Measurements from ENCODE around the gene FAM174C. TPM values are rescaled to one million over a fixed set of nuclear protein-coding genes. Genes with fewer than 3 reads are reported as not detected.

FAM174C gene
- total RNA-seq, 1 donor from 2014 or later: 57.6 TPM

DNA sequence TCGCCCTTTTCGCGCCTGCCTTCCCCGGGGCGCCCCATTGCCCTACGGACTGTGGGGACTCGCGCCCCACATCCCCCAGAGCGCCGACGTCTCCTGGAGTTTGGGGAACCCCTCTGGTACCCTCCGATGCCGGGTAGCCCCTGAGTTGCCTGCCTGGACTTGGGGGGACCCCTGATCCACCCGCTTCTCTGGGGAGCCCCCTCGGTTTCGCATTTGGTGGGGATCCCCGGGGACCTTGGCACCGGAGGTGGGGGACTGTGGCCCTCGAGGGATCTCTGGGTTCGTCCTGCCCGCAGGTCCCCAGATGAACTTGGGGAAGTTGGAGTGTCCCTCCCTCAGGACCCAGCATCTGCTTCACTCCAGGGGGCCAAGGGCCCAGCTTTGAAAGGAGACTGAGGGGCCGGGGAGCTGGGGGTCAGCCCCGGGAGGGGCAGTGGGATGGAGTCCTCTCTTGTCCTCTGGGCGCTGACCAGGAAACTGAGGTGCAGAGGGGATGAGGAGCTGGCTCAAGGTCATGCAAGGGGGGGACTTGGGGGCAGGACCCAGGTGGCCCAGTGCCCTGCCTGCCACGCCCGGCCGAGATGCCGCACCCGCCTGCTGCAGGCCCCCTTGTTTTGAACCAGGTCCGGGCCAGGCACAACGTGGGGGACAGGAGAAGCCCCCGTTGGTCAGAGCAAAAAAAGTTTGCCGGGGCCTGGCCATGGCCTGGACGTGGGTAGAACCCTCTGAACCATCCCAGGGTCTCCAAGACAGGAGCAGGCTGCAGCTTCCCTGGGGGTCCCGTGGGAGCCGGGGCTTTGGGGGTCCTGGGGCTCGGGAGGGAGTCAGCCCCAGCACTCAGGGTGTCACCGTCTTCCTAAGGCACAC is 11.4 kb downstream of the FAM174C start:
- no peak for DNase-seq (ENCODE audit: low spot score)

DNA sequence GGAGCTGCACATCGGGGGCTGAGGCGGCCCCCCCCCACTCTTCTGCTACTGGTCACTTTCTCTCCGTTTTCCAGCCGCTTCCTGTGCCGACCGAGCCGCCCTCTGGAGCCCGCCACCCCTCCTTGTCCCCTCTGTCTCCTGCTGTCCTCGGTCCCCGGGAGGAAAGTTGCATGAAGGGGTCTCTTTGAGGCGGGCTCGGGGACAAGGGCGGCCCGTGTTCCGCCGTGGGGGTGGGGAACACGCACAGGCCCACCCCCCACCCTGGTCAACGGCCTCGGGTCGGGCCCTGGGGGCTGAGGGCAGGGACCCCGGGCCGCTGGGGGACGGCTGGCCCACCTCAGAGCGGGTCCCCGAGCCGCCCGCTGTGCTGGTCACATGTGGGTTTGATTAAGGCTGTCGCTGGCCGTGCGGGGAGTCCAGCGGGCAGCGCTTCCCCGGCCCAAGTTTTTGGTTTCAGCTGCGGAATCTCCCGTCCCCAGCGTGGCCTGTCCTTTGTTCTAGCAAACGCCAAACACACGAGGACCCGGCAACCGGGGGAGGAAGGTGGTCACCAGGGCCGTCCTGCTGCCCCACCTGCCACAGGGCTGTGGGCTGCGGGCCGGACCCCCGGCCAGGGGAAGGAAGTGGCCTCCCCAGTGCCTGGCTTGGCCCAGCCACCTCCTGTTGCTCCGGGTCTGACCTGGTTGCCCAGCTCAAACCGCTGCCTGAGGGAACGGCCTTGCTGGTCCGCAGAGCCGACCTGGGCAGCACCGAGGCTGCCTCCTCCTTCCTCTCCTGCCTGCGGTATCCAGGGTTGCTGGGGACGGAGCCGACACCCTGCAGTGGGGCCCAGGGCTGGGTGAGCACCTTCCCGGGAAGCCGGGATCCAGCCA is 12.3 kb downstream of the FAM174C start:
- DNase-seq (ENCODE audit: low spot score): no peak

DNA sequence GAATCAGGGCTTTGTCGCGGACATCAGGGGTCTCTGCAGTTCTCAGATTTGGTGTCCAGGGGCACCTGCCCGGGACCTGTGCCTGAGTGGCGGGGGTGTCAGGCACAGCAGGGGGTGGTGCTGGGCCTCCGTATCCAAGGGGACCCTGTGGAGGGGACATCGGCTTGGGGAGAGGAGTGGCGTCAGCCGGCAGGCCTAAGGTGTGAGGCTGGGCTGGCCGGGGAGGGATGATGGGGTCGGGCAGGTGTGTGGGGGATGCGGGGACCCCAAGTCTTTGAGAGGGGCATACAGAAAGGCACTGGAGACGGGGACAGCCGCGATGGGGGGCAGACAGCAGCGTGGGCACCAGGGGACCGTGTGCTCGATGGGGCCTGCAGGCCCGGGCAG is 12.9 kb downstream of the FAM174C start:
- no peak for DNase-seq (ENCODE audit: low spot score)

DNA sequence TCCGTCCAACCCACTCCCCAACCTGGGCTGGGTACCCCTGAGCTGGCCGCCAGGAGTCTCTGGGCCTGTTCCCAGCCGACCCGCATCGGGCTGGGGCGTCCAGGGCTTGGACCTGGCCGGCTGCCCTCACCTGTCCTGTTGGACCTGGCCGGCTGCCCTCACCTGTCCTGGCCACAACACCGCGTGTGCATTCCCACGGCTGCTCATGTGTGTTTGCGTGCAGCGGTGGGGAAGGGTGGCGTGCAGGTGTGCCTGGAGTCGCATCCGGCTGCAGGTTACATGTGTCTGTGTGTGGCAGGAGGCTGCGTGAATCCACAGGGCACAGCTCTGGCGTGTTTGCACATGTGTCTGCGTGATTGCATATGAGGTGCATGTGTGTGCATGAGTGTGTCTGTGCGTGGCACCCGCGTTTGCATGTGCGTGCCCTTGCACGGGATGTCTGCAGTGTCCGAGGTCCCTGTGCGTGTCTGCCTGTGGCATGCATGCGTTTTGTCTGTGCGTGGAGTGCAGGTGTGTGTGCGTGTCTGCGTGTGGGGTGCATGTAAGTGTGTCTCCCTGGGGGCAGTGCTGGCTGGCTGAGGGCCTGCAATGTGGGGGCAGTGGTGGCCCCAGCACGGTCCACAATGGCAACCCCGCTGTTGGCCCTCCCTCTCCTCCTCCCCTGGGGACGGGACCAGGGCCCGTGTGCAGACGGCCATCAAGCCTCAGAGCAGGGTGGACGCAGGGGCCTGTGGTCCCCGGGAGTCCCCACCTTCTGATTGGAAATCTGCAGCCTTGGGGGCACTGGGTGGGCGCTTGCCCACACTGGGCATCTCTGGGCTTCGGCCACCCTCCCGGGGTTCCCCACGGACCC is 13.7 kb downstream of the FAM174C start:
- no peak for DNase-seq (ENCODE audit: low spot score)

DNA sequence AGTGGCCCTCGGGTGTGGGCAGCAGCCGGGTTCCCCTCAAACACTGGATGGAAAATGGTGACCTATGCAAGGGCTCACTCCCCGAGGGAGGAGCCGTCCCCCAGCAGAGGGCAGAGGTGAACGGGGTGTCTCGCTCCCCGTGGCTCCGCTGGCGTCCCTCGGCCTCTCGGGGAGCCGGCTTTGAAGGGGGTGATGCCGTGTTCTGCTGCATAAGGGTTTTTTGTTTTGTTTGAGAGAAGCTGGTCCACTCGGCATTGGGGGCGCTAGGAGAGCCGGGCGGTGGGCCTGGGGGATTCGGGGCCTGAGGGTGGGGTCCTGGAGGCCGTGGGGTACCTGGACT is 14.3 kb downstream of the FAM174C start:
- no peak for DNase-seq (ENCODE audit: low spot score)

DNA sequence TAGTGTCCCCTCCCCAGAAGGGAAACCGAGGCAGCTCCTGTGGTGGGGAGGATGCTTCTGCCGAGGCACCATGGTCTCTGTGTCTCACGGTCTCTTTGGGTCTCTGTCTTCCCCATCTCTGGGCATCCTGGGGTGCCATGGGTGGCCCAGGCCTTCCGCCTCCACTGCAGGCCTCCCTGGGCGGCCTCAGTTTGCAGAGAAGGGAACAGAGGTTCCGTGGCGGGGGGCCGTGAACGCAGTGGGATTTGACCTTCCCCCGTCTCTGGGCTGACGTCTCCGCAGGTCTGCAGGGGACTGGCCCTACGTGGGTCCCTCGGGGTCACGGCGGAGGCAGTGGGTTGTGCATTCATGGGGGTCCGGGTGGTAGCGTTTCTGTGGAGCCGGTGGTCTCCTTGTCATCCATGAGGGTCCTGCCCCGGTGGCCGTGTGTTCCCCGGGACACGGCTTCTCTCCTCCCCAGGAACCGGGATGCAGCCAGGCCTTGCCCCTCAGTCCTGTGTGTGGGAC is 14.9 kb downstream of the FAM174C start:
- no peak for DNase-seq (ENCODE audit: low spot score)

DNA sequence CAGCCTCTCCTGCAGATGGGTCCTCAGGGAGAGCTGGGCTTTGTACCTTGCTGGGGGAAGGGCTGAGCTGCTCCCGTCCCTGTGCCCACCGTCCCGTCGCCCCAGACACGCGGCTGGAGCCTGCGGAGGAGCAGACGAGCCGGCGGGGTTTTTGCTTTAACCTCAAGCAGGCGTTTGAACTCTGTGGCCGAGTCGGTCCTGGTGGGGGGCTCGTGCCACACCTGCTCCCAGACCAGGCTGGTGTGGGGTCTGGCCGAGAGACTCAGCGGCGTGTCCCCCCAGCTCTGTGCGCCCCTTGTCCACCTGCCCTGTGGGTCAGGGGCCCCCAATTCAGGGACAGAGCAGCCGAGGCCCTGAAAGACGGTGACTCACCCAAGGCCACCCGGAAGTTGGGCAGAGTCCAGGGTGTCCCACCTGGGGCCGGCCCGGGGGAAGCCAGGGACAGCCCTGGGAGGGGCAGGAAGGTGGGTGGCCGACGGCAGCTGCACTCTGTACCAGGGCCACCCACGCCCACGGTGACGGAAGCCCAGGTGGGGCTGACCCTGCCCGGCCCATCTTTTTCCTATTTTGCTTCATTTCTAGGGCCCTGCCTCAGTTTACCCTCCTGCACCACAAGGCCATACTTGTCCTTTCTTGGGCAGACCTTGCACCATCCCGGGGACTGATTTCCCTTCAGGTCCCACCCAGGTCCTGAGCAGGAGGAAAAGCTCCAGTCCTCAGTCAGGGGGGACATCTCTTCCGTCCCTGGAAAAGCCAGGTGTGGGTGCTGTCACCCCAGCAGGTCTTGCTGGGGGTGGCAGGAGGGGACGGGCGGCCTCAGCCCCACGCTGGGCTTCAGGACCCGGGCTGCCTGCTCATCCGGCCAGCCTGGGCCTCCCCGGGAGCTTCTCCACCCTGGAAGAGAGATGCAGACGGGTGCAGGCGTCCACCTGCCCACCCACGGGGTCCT is 15.6 kb downstream of the FAM174C start:
- DNase-seq (ENCODE audit: low spot score): no peak

DNA sequence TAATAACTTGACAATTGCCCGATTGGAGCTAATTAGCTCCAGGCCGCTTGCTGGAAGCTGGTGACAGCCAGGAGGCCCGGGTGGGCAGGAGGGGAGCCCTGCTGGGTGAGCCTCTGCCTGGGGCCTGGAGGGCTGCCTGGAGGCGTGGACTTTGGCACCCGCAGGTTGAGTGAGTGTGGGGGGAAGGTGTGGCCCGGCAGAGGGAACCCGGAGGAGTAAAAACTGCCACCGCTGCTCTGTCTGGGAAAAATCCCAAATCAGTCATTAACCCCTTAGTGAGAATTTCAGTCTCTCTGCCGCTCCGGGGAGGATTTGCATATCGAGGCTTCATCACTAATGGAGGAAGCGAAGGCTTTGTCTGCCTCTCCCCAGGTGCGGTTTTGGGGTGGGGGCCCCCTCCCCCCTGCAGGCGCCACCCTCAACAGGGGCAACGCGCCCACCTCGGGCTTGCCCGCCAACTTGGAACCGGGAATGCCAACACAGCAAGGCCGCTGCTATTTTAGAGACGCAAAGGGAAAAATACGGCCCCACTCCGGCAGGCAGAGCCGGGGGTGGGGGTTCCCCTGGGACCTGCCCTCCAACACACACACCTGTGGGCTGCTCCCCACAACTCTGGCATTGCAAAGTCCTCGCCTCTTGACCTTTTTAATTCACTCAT is 16.6 kb downstream of the FAM174C start:
- DNase-seq (ENCODE audit: low spot score): no peak

DNA sequence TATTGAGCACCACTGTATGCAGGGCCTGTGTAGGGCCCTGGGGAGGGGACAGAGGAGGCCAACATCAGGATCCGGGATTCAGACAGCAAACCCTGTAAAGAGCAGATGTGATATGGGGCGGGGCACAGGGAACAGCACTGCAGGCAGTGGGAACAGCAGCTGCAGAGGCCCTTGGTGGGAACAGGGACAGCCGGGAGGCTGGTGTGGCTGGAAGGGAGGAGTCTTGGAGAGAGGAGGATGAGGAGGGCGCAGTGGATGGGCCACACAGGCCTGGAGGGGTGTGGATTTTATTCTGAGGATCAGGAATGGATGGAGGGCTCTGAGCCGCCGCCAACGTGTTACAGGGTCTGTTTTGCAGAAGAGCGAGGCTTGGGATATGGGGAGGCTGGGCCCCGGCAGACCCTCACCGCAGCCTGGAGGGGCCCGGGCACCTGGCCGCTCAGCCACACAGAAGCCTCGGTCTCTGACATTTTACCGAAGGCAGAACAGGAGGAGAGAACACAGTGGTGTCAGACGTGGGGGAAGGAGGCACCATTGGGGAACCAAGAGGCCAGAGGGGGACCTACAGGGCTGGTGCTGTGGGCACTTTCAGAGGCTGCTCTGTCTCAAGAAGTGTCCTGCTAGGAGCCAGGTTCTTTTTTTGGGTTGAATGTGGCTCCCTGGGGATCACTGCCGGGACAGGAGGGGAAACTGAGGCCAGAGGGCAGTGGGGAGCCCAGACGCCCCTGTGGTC is 17.3 kb downstream of the FAM174C start:
- DNase-seq (ENCODE audit: low spot score): no peak

DNA sequence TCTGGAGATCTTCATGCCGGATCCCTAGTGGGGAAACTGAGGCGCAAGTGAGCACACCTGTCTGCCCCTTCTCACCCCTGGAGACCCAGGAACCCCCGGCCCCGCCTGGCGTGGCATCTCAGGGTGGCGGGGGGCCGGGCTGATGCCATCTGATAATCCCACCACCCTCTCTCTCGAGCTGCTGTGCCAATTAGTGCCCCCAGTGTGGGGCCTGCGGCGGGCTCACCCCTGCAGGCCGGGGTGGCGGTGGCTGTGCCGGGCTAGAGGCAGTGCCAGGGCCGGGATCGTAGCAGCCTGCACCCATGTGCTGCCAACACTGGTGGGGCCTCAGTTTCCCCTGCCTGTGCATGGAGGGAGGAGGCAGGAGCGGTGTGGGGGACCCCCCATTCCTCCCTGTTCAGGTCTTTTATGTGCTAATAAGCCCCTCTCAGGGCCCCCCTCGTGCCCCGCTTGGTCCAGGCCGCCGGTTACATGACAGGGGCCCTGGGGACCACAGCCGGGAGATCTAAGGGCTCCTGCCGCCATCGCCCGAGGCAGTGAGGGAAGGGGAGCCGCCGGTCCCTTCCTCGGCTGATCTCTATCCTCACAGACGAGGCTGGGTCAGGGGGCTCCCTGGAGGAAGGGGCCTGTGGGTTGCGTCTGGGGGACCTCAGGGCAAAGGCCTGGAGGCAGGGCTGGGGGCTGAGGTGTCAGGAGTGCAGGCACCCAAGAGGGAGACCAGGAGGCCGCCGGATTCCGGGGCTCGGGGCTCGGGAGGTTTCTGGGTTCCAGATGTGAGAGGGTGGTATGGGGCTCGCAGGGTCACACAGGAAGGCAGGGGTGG is 18.7 kb downstream of the FAM174C start:
- DNase-seq (ENCODE audit: low spot score): no peak

DNA sequence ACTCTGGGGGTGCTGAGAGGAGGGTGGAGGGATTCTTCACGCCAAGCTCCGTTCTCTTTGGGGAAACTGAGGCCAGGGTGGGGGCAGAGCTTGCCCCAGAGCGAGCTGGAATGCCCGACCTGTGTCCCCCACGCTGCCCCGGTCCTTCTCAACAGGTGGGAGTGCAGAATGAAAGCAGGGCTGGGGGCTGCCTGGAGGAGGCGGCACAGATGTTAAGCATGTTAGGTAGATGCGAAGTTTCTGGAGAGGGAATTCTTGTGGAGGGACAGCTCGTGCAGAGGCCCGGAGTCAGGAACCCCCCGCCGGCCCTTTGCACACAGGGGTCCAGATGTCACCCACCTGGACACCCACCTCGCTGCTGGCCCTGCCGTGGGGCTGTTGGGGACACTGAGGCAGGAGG is 19.4 kb downstream of the FAM174C start:
- no peak for DNase-seq (ENCODE audit: low spot score)

DNA sequence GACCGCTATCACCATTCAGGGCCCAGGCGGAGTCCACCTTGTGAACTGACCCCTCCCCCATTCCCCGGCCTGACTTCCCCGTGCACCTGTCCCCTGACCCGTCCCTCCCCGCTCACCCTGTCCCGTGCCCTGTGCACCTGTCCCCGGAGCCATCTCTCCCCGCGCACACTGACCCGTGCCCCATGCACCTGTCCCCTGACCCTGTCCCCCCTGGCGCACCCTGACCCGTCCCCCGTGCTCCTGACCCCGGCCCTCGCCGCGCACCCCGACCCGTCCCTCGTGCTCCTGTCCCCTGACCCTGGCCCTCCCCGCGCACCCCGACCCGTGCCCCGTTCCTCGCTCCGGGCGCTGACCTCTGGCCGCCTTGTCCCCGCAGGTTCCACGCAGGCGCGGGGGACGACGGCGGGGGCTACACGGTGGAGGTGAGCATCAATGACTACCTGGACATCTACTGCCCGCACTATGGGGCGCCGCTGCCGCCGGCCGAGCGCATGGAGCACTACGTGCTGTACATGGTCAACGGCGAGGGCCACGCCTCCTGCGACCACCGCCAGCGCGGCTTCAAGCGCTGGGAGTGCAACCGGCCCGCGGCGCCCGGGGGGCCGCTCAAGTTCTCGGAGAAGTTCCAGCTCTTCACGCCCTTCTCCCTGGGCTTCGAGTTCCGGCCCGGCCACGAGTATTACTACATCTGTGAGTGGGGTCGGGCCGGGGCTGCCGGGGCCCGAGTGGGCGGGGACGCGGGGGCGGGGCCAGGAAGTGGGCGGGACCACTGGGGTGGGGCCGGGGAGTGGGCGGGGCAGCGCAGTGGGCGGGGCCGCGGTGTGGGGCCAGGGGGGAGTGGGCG is 20.1 kb downstream of the FAM174C start:
- no peak for DNase-seq (ENCODE audit: low spot score)

DNA sequence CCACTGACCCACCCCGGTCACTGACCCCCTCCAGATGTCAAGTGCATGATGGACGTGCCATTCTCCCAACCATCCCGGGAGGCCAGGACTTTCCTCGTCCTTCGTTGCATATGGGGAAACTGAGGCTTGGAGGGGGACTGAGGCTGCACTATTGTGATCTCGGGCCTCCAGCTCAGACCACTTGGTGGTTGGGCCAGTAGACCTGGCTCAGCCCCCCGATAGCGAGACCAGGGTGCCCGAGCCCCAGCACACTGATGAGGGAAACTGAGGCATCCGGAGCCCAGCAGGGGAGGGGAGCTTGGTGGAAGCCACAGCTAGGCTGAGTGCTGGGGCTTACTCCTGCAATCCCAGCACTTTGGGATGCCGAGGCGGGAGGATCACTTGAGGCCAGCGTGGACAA is 20.7 kb downstream of the FAM174C start:
- DNase-seq (ENCODE audit: low spot score): no peak

DNA sequence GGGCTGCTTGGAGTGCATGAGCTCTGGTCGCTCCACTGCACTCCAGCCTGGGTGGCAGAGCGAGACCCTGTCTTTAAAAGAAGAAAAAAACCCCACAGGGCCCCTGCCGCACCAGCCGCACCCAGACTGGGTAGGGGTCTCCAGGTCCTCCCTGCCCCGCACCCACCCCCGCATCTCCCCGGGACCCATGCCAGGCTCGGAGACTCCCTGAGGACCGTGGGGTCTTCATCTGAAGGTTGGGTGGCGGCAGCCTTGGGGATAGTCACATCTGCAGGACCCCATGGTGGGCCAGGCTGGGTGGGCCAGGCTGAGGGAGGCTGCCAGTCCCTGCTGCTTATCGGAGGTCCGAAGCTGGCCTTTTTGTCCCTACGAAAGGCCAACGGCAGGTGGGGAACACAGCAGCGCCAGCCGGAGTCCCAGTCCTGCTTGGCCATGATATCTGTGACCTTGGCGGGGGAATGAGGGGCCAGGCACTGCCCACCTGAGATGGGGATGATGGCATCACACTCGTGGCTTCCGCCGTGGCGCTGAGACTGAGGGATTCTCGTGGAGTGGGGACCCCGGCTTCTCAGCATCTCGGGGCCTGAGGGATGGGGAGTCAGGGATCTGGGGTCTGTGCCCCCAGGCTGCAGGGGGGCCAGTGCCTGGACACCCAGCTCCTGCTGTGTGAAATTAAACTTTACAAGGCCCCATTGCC is 21.4 kb downstream of the FAM174C start:
- DNase-seq (ENCODE audit: low spot score): no peak

DNA sequence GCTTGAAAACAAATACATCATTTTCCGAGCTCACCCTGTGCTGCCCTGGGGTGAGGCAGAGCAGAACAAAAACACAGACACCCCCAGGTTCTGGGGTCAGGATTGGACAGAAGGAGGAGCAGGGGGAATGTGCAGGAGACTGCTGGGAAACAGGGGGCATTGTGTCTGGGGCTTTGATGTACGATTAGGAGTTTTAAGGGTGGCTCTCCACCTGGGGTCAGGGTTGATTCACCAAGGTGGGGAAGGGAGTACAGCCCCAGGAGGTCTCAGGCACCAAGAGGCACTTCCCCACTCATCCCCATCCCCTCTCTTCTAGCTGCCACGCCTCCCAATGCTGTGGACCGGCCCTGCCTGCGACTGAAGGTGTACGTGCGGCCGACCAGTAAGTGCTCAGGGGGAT is 22.9 kb downstream of the FAM174C start:
- no peak for DNase-seq (ENCODE audit: low spot score)

DNA sequence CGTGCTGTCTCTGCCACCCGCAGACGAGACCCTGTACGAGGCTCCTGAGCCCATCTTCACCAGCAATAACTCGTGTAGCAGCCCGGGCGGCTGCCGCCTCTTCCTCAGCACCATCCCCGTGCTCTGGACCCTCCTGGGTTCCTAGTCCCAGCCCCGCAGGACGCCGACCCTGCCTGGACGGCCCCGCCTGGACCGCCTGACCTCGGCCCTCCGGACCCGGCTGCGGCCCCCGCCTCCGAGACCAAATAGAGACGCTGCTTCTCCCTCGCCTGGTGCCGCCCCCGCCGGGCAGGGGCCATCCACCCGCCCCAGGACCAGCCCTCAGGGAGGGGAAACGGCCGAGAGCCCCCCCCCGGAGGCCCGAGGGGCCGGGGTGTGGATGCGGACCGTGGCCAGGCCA is 24.5 kb downstream of the FAM174C start:
- no peak for DNase-seq (ENCODE audit: low spot score)

Measured in mucosa of gallbladder (tissue), 1 donor.